GM12878 (cell line): ENCODE results near the gene CTIF. TPM values are rescaled to one million over a fixed set of nuclear protein-coding genes. Genes with fewer than 3 reads are reported as not detected.

Source experiments
- ATAC-seq: fragments of 200-7000 bp; cut with Tn5 transposase; 3 replicates; pipeline ENCODE4 v1.9.1; 2020; ENCODE audit warnings: mild to moderate bottlenecking, moderate library complexity
- BruUV-seq: library from RNA; stranded (reverse); fragments of 400-500 nt; replicated peaks from 2 replicates; lab custom pipeline; 2021; lab: Mats Ljungman, UMichigan
- CTCF ChIA-PET: fragments of 300-600 bp; sonication (Branson Sonifier 250); formaldehyde crosslinking; extraction: SDS; loops from one replicate; lab custom pipeline; 2021; ENCODE audit warnings: inconsistent platforms; lab: Yijun Ruan, JAX
- POLR2A ChIA-PET: fragments of 350-600 bp; formaldehyde crosslinking; extraction: SDS; loops from one replicate; lab custom pipeline; 2021; ENCODE audit warnings: inconsistent platforms; lab: Charles Lee
- RAD21 ChIA-PET: fragments of 300-600 bp; sonication (Branson Sonifier 250); formaldehyde crosslinking; loops from one replicate; lab custom pipeline; 2023; ENCODE audit warnings: antibody characterized with exemption; ENCODE audit not compliant: unreplicated experiment; lab: Charles Lee
- SMC1A ChIA-PET: fragments of 300-600 bp; sonication (Branson Sonifier 250); formaldehyde crosslinking; loops from one replicate; lab custom pipeline; 2023; ENCODE audit not compliant: unreplicated experiment, uncharacterized antibody; lab: Charles Lee
- DNase-seq: peaks from one replicate; pipeline ENCODE4 v3.0.0-alpha.2; 2011; ENCODE audit warnings: low read depth, low spot score
- FAIRE-seq: peaks from 3 replicates; lab custom pipeline; 2011; peaks lifted over from hg19 to GRCh38; lab: Jason Lieb, UNC
- H2AFZ ChIP-seq: 2 replicates; pipeline ENCODE4 v1.6.0; 2011; ENCODE audit warnings: low read depth, low read length, control low read depth; ENCODE audit not compliant: control insufficient read depth
- H3K27ac ChIP-seq: 2 replicates; pipeline ENCODE4 v1.5.1; 2011; ENCODE audit warnings: control low read depth; ENCODE audit not compliant: control insufficient read depth, insufficient read depth
- H3K27me3 ChIP-seq, 2 experiments: replicated peaks in 1 of 2; 2 replicates each; pipeline versions ENCODE4 v1.6.0 to v1.6.1; 2011; ENCODE audit warnings: low read length in 1 of 2; ENCODE audit not compliant: control insufficient read depth in 2 of 2, insufficient read depth in 2 of 2
- H3K36me3 ChIP-seq, 2 experiments: 2 replicates each; pipeline ENCODE4 v1.5.1; 2011; ENCODE audit warnings: low read length in 1 of 2; ENCODE audit not compliant: control insufficient read depth in 2 of 2, insufficient read depth in 2 of 2
- H3K4me1 ChIP-seq: 2 replicates; pipeline ENCODE4 v1.6.1; 2011; ENCODE audit warnings: mild to moderate bottlenecking, low read length, moderate library complexity, mixed read lengths; ENCODE audit not compliant: control insufficient read depth, insufficient read depth
- H3K4me2 ChIP-seq: 2 replicates; pipeline ENCODE4 v1.6.0; 2011; ENCODE audit warnings: control low read depth; ENCODE audit not compliant: control insufficient read depth, insufficient read depth
- H3K4me3 ChIP-seq: fragments of 200-600 bp; sonication (generic); 2 replicates; pipeline ENCODE4 v1.5.1; 2016
- H3K79me2 ChIP-seq: 2 replicates; pipeline ENCODE4 v1.6.0; 2011; ENCODE audit warnings: low read length; ENCODE audit not compliant: control insufficient read depth, insufficient read depth
- H3K9ac ChIP-seq: 2 replicates; pipeline ENCODE4 v1.8.0; 2011; ENCODE audit warnings: low read length, control low read depth, mixed read lengths; ENCODE audit not compliant: control insufficient read depth, insufficient read depth
- H3K9me3 ChIP-seq: replicated peaks from 3 replicates; pipeline ENCODE4 v1.5.1; 2011; ENCODE audit warnings: mild to moderate bottlenecking, low read length; ENCODE audit not compliant: control insufficient read depth, insufficient read depth
- H4K20me1 ChIP-seq: 2 replicates; pipeline ENCODE4 v1.6.0; 2011; ENCODE audit not compliant: control insufficient read depth, insufficient read depth
- BACH1 ChIP-seq: fragments of 450-650 bp; IDR thresholded peaks from 2 replicates; pipeline ENCODE4 v1.6.1; 2017; ENCODE audit warnings: mild to moderate bottlenecking, borderline replicate concordance
- CBX3 ChIP-seq: fragments of 200-600 bp; sonication (generic); IDR thresholded peaks from 2 replicates; pipeline ENCODE4 v1.6.1; 2016; ENCODE audit warnings: low read depth, borderline replicate concordance
- DPF2 ChIP-seq: fragments of 450-650 bp; IDR thresholded peaks from 2 replicates; pipeline ENCODE4 v1.6.1; 2017; ENCODE audit warnings: mild to moderate bottlenecking
- EED ChIP-seq: sonication (generic); IDR thresholded peaks from 2 replicates; pipeline ENCODE4 v1.6.1; 2016; ENCODE audit warnings: antibody characterized with exemption, low read depth
- EGR1 ChIP-seq, 2 experiments: IDR thresholded peaks; 1 replicate in 1 of 2; 2 replicates in 1 of 2; pipeline ENCODE4 v1.6.1; 2011 to 2012; ENCODE audit warnings: low read depth in 2 of 2, low read length in 2 of 2, borderline replicate concordance in 1 of 2, mild to moderate bottlenecking in 1 of 2, moderate library complexity in 1 of 2
- HCFC1 ChIP-seq: fragments of 150-350 bp; IDR thresholded peaks from 2 replicates; pipeline ENCODE4 v1.6.1; 2014; ENCODE audit warnings: low read length
- HDAC2 ChIP-seq: fragments of 200-600 bp; sonication (generic); IDR thresholded peaks from 2 replicates; pipeline ENCODE4 v1.6.1; 2017
- NFYB ChIP-seq: IDR thresholded peaks from 2 replicates; pipeline ENCODE4 v1.6.1; 2011; ENCODE audit warnings: low read depth, mild to moderate bottlenecking, low read length, improper control_type of control experiment, moderate library complexity; ENCODE audit not compliant: insufficient read depth
- RCOR1 ChIP-seq: conservative IDR thresholded peaks from 2 replicates; pipeline ENCODE4 v1.6.1; 2012; ENCODE audit warnings: low read depth, low read length, improper control_type of control experiment
- RUNX3 ChIP-seq: IDR thresholded peaks from 2 replicates; pipeline ENCODE4 v1.6.1; 2012; ENCODE audit warnings: low read length, inconsistent platforms
- SUPT20H ChIP-seq: IDR thresholded peaks from 2 replicates; pipeline ENCODE4 v1.6.1; 2011; ENCODE audit warnings: low read depth, mild to moderate bottlenecking, low read length, moderate library complexity, borderline replicate concordance; ENCODE audit not compliant: control insufficient read depth
- TARDBP ChIP-seq: IDR thresholded peaks from 2 replicates; pipeline ENCODE4 v1.6.1; 2016; ENCODE audit warnings: borderline replicate concordance
- TCF12 ChIP-seq: IDR thresholded peaks from 2 replicates; pipeline ENCODE4 v1.6.1; 2011; ENCODE audit warnings: low read depth, mild to moderate bottlenecking, low read length
- TCF3 ChIP-seq: IDR thresholded peaks from 2 replicates; pipeline ENCODE4 v1.6.1; 2012; ENCODE audit warnings: low read depth, mild to moderate bottlenecking, low read length, borderline replicate concordance; ENCODE audit not compliant: insufficient read depth
- ZBTB11 ChIP-seq: fragments of 450-650 bp; formaldehyde crosslinking; IDR thresholded peaks from 2 replicates; pipeline ENCODE4 v1.5.0; 2022; ENCODE audit warnings: mild to moderate bottlenecking, missing genetic modification characterization
- ZBTB40 ChIP-seq: fragments of 450-650 bp; IDR thresholded peaks from 2 replicates; pipeline ENCODE4 v1.6.1; 2016; ENCODE audit warnings: mild to moderate bottlenecking, moderate library complexity, borderline replicate concordance
- WGBS: methylation state at CpG from one replicate; pipeline ENCODE4 v1.1.6; 2016; ENCODE audit warnings: low lambda C conversion rate; ENCODE audit not compliant: insufficient replicate concordance, insufficient coverage; ENCODE audit errors: missing lambda C conversion rate; 5-methylcytosine and 5-hydroxymethylcytosine counted together
- in situ Hi-C: fragments of 300-500 bp; cut with MboI; formaldehyde crosslinking; loops from 9 replicates; pipeline ENCODE4 v1.14.3; 2018; ENCODE audit warnings: mixed read lengths
- intact Hi-C: fragments of 100-400 bp; cut with micrococcal nuclease; formaldehyde crosslinking; loops from one replicate; pipeline ENCODE4 v1.14.2; 2022; ENCODE audit not compliant: unreplicated experiment
- polyA plus RNA-seq, 11 experiments: library from polyadenylated mRNA; depleted of rRNA in 4 of 11; unstranded in 6 of 11; stranded (reverse) in 5 of 11; fragments of >200 nt; fragmentation: Nextera tagmentation in 4 of 11; fragmentation: Illumina TruSeq in 1 of 11; extraction: Ambion mirVana in 4 of 11; extraction: Trizol in 1 of 11; gene quantifications; 1 replicate in 1 of 11; 2 replicates in 10 of 11; pipeline versions ENCODE4 v1.2.1 to v1.2.3, GENCODE V29; 2011 to 2016; ENCODE audit warnings: inconsistent platforms in 2 of 11, missing spikeins in 2 of 11, low read depth in 1 of 11
- total RNA-seq, 4 experiments: library from RNA; depleted of rRNA in 3 of 4; stranded (reverse); fragments of >200 nt in 3 of 4; fragmentation: Illumina TruSeq in 1 of 4; extraction: Trizol in 1 of 4; gene quantifications; 2 replicates each; pipeline versions ENCODE4 v1.2.1 to v1.2.3, GENCODE V29; 2013 to 2021

Gene CTIF
- total and polyA plus RNA-seq, 10 of the 15 experiments (the other 5 are each of a cell fraction or from before 2014, with no cell fraction given) = 0.06 to 11.6 (median 2.5) TPM

GRCh38 chr18:48621815-48622555, 83.2 kb downstream of the CTIF start:
- Histone ChIP-seq H3K79me2 (no peaks in the 10 kb centered on the region), H3K4me2 (no peak overlapping the region), H3K4me3 (no peak overlapping the region), H3K4me1 (peaks cover 14% of the 10 kb centered on the region), H3K27ac (no peak overlapping the region), H4K20me1 (no peaks in the 10 kb centered on the region), H3K27me3 (no peaks in the 10 kb centered on the region), H3K9ac (no peak overlapping the region), H3K9me3 (no peaks in the 10 kb centered on the region), H3K36me3 (no peaks in the 10 kb centered on the region), H2AFZ (no peak overlapping the region)
- RAD21 ChIA-PET = no interaction called here
- intact Hi-C loops (no loop called here), in situ Hi-C loops (no loop called here)
- POLR2A ChIA-PET = no interaction called here
- SMC1A ChIA-PET = no interaction called here
- CTCF ChIA-PET = interaction anchor here (0.6 kb wide), 1 partner anchor 351 kb away, joined by 3 read pairs; no protein-coding TSS in a partner anchor
- DNase-seq (no peak), ATAC-seq (no peak), FAIRE-seq (no peak)
- no TSS peak for BruUV-seq
- 37% methylated on average over 11 of the region's 11 CpGs for WGBS
- TF ChIP-seq NFYB (no peak), TCF12 (peak; percentile 87; the same call in 1 of the 2 replicates), RCOR1 (no peak), EGR1 (IDR thresholded peaks at IDR 0.05; ENCODE audit: borderline replicate concordance in 1 of 2, low read depth in 2 of 2, low read length in 2 of 2) (no peak), TCF3 (peak; percentile 70; the same call in 1 of the 2 replicates), ZBTB11 (CRISPR knock-in tag) (no peak), TARDBP (no peak), HDAC2 (no peak), BACH1 (no peak), RUNX3 (peak; percentile 87), DPF2 (no peak), HCFC1 (no peak), SUPT20H (no peak), CBX3 (no peak), ZBTB40 (no peak), EED (peak; percentile 70; the same call in 1 of the 2 replicates)
